Keratinocyte (primary cell): Measurements from ENCODE around the gene FTO. TPM values are rescaled to one million over a fixed set of nuclear protein-coding genes. Genes with fewer than 3 reads are reported as not detected.

ENCODE experiments used
- DNase-seq: peaks from one replicate; pipeline ENCODE4 v3.0.0-alpha.2; 2011; ENCODE audit warnings: low read depth, missing footprints, low spot score
- FAIRE-seq: peaks from 2 replicates; lab custom pipeline; 2011; peaks lifted over from hg19 to GRCh38; lab: Jason Lieb, UNC
- H2AFZ ChIP-seq: 2 replicates; pipeline ENCODE4 v1.6.0; 2012; ENCODE audit warnings: low read length, control low read depth, inconsistent platforms; ENCODE audit not compliant: control insufficient read depth
- H3K27ac ChIP-seq: 2 replicates; pipeline ENCODE4 v1.5.1; 2011; ENCODE audit warnings: low read length; ENCODE audit not compliant: control insufficient read depth, insufficient read depth
- H3K27me3 ChIP-seq: 3 replicates; pipeline ENCODE4 v1.6.0; 2011; ENCODE audit warnings: low read length; ENCODE audit not compliant: control insufficient read depth, insufficient read depth; ENCODE audit errors: extremely low read depth
- H3K36me3 ChIP-seq, 2 experiments: 2 replicates in 1 of 2; 3 replicates in 1 of 2; pipeline ENCODE4 v1.5.1; 2011; ENCODE audit warnings: low read length in 2 of 2, mild to moderate bottlenecking in 1 of 2; ENCODE audit not compliant: control insufficient read depth in 2 of 2, insufficient read depth in 2 of 2; ENCODE audit errors: extremely low read depth in 1 of 2
- H3K4me1 ChIP-seq: 3 replicates; pipeline ENCODE4 v1.5.1; 2011; ENCODE audit warnings: low read length; ENCODE audit not compliant: control insufficient read depth, insufficient read depth; ENCODE audit errors: extremely low read depth
- H3K4me2 ChIP-seq: 3 replicates; pipeline ENCODE4 v1.6.0; 2011; ENCODE audit warnings: low read depth, low read length; ENCODE audit not compliant: control insufficient read depth, insufficient read depth; ENCODE audit errors: extremely low read depth
- H3K4me3 ChIP-seq, 3 experiments: fragments of 200-600 bp in 1 of 3; sonication (generic) in 1 of 3; 2 replicates in 2 of 3; 3 replicates in 1 of 3; pipeline ENCODE4 v1.5.1; 2011 to 2016; ENCODE audit warnings: low read length in 3 of 3, mild to moderate bottlenecking in 3 of 3, control low read depth in 2 of 3, inconsistent platforms in 1 of 3, low read depth in 1 of 3, mixed read lengths in 1 of 3, mixed run types in 1 of 3, moderate library complexity in 1 of 3; ENCODE audit not compliant: control insufficient read depth in 2 of 3, insufficient read depth in 2 of 3; ENCODE audit errors: extremely low read depth in 1 of 3
- H3K79me2 ChIP-seq: 2 replicates; pipeline ENCODE4 v1.6.0; 2012; ENCODE audit warnings: low read length; ENCODE audit not compliant: control insufficient read depth, insufficient read depth
- H3K9ac ChIP-seq: 3 replicates; pipeline ENCODE4 v1.6.0; 2011; ENCODE audit warnings: low read length; ENCODE audit not compliant: control insufficient read depth, insufficient read depth; ENCODE audit errors: extremely low read depth
- H3K9me1 ChIP-seq: 3 replicates; pipeline ENCODE4 v1.6.0; 2011; ENCODE audit warnings: low read length; ENCODE audit not compliant: control insufficient read depth, insufficient read depth; ENCODE audit errors: extremely low read depth
- H3K9me3 ChIP-seq: 2 replicates; pipeline ENCODE4 v1.5.1; 2012; ENCODE audit warnings: low read depth, low read length; ENCODE audit not compliant: control insufficient read depth
- H4K20me1 ChIP-seq: 3 replicates; pipeline ENCODE4 v1.6.0; 2011; ENCODE audit warnings: low read length; ENCODE audit not compliant: control insufficient read depth, insufficient read depth; ENCODE audit errors: extremely low read depth
- CTCF ChIP-seq, 3 experiments: IDR thresholded peaks in 1 of 3; conservative IDR thresholded peaks in 1 of 3; optimal IDR thresholded peaks in 1 of 3; 2 replicates in 2 of 3; 3 replicates in 1 of 3; pipeline versions ENCODE3 to v1.5.1; 2011; ENCODE audit warnings: low read length in 3 of 3, mild to moderate bottlenecking in 3 of 3, moderate library complexity in 2 of 3, control low read depth in 1 of 3, inconsistent platforms in 1 of 3; ENCODE audit not compliant: insufficient read depth in 2 of 3; ENCODE audit errors: extremely low read depth in 1 of 3
- EZH2 ChIP-seq: IDR thresholded peaks from one replicate; pipeline ENCODE4 v1.6.1; 2012; ENCODE audit warnings: inconsistent platforms, mild to moderate bottlenecking, low read length, moderate library complexity
- dilution Hi-C: fragments of 300-500 bp; cut with MboI; formaldehyde crosslinking; loops from one replicate; pipeline ENCODE4 v1.7.0; 2020; ENCODE audit warnings: low sequenced_read_pairs; ENCODE audit not compliant: extremely low pct_ligation_motif_present
- polyA plus RNA-seq, 5 experiments: library from polyadenylated mRNA; depleted of rRNA in 3 of 5; stranded (reverse) in 3 of 5; stranded (forward) in 1 of 5; unstranded in 1 of 5; fragments of >200 nt; gene quantifications; 1 replicate in 1 of 5; 2 replicates in 3 of 5; 3 replicates in 1 of 5; pipeline versions ENCODE4 v1.2.1 to v1.2.3, GENCODE V29; 2011 to 2012; ENCODE audit warnings: missing spikeins in 2 of 5, low read depth in 1 of 5, low replicate concordance in 1 of 5

FTO gene
- polyA plus RNA-seq, 1 donor (not counting 4 experiments of a cell fraction or from before 2014, with no cell fraction given) = 56.4 TPM

GRCh38 chr16:53805752-53806151, 101.8 kb downstream of the FTO start:
- Histone ChIP-seq H2AFZ (no peak overlapping the region), H3K9me3 (no peaks in the 10 kb centered on the region), H3K79me2 (peaks cover 19% of the 10 kb centered on the region), H3K4me3 (no peak overlapping the region), H3K9me1 (no peaks in the 10 kb centered on the region), H3K4me1 (peaks cover 16% of the 10 kb centered on the region), H3K4me2 (no peak overlapping the region), H3K27ac (no peak overlapping the region), H4K20me1 (no peaks in the 10 kb centered on the region), H3K27me3 (no peaks in the 10 kb centered on the region), H3K9ac (no peak overlapping the region), H3K36me3 (no peaks in the 10 kb centered on the region)
- DNase-seq (no peak), FAIRE-seq (no peak)
- dilution Hi-C loops = no loop called here
- TF ChIP-seq CTCF (optimal IDR thresholded peaks at IDR 0.05 in 1 of 3, IDR thresholded peaks at IDR 0.05 in 1 of 3, conservative IDR thresholded peaks at IDR 0.05 in 1 of 3; ENCODE audit: extremely low read depth in 1 of 3, insufficient read depth in 2 of 3, low read length in 3 of 3) = no peak
- TF ChIP-seq EZH2 = no peak

DNA sequence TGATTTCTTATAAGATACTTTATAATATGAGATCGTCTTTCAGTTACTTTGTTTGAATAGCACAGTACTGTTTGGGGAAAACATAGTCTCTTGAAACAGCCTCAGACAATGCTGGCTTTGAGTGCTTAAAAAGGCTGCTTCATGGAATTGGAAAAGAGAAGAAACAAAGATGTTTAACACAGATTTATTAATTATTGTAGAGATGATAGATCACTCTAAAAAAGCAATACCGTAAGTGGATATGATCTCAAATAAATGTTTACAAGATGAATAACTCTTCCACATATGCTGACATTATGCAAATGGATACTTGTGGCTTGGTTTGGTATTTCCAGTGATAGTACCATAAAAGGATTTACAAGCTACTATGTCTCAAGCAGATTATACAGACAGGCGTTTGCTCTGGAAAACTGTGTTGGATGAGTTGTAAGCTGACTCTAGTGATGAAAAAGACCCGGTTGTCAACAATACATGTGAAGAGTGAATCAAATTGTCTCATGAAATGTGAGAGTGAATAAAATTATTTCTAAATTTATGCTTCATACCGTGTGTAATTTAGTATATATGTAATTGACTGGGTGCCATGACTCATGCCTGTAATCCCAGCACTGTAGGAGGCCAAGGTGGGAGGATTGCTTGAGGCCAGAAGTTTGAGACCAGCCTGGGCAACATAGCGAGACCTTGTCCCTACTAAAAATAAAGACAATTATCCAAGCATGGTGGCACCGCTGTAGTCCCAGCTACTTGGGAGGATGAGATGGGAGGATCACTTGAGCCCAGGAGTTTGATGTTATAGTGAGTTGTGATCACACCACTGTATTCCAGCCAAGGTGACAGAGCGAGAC, 105.4 kb downstream of the FTO start:
- TF ChIP-seq EZH2 (no peak), CTCF (optimal IDR thresholded peaks at IDR 0.05 in 1 of 3, IDR thresholded peaks at IDR 0.05 in 1 of 3, conservative IDR thresholded peaks at IDR 0.05 in 1 of 3; ENCODE audit: extremely low read depth in 1 of 3, insufficient read depth in 2 of 3, low read length in 3 of 3) (no peak)
- Histone ChIP-seq H2AFZ (no peak overlapping the region), H3K9ac (no peak overlapping the region), H3K27ac (no peak overlapping the region), H4K20me1 (no peaks in the 10 kb centered on the region), H3K27me3 (no peaks in the 10 kb centered on the region), H3K4me1 (peaks cover 7% of the 10 kb centered on the region), H3K4me2 (no peak overlapping the region), H3K9me3 (no peaks in the 10 kb centered on the region), H3K9me1 (no peaks in the 10 kb centered on the region), H3K36me3 (no peaks in the 10 kb centered on the region), H3K4me3 (no peak overlapping the region), H3K79me2 (peaks cover 10% of the 10 kb centered on the region)
- dilution Hi-C loops = no loop called here
- FAIRE-seq (no peak), DNase-seq (no peak)
